ENCODE results near the gene LCTL. TPM values are rescaled to one million over a fixed set of nuclear protein-coding genes. Genes with fewer than 3 reads are reported as not detected.

LCTL gene
- polyA plus RNA-seq, 2 of the 4 experiments (the other 2 are of a cell fraction): not detected

GRCh38 chr15:66570842-66571478 lies 5.2 kb upstream of the LCTL start:
- no peak for FAIRE-seq
- DNase-seq (ENCODE audit: low read depth in 1 of 2, low spot score in 1 of 2): no peak
- no peak overlapping the region for H3K27ac ChIP-seq
- H3K4me2 ChIP-seq: no peak overlapping the region
- no peaks in the 10 kb centered on the region for H3K9me3 ChIP-seq
- 69% methylated on average over 6 of the region's 6 CpGs for WGBS (ENCODE audit: missing lambda C conversion rate)
- ChIA-PET CTCF (interaction anchor here (0.5 to 5.9 kb wide), 6 partner anchors 8 to 30 kb away, joined by 3 to 93 read pairs (median 3); no protein-coding TSS in a partner anchor), POLR2A (no interaction called here)
- H3K4me1 ChIP-seq: no peaks in the 10 kb centered on the region
- no peak for ATAC-seq
- H3K4me3 ChIP-seq: no peak overlapping the region
- no peak for TF ChIP-seq ATOH8 (CRISPR knock-in tag; IDR thresholded peaks at IDR 0.05; ENCODE audit: low read depth)
- TF ChIP-seq CEBPB (IDR thresholded peaks at IDR 0.05): no peak
- TF ChIP-seq CBX2 (IDR thresholded peaks at IDR 0.05; ENCODE audit: borderline replicate concordance, low read depth): no peak
- no peak for TF ChIP-seq HDAC2 (IDR thresholded peaks at IDR 0.05)
- TF ChIP-seq POLR2A (IDR thresholded peaks at IDR 0.05; ENCODE audit: low read length): no peak
- no peak for TF ChIP-seq GATA3 (IDR thresholded peaks at IDR 0.05; ENCODE audit: borderline replicate concordance)
- TF ChIP-seq EP300 (IDR thresholded peaks at IDR 0.05): no peak
- no peak for TF ChIP-seq CBX8 (IDR thresholded peaks at IDR 0.05)
- TF ChIP-seq RARB (CRISPR knock-in tag; IDR thresholded peaks at IDR 0.05): no peak
- no peak for TF ChIP-seq ZC3H11A (IDR thresholded peaks at IDR 0.05)
- no peak for TF ChIP-seq BCL3 (IDR thresholded peaks at IDR 0.05)
- TF ChIP-seq MYC (IDR thresholded peaks at IDR 0.05; ENCODE audit: borderline replicate concordance, low read length): no peak
- no peak for TF ChIP-seq SREBF2 (IDR thresholded peaks at IDR 0.05)
- TF ChIP-seq RNF2 (IDR thresholded peaks at IDR 0.05; ENCODE audit: borderline replicate concordance, low read depth): no peak
- no peak for TF ChIP-seq HOXB13 (CRISPR knock-in tag; IDR thresholded peaks at IDR 0.05; ENCODE audit: low read depth)
- no peak for TF ChIP-seq ESRRA (IDR thresholded peaks at IDR 0.05; ENCODE audit: borderline replicate concordance, low read length)
- no peak for TF ChIP-seq HMGXB4 (CRISPR knock-in tag; IDR thresholded peaks at IDR 0.05; ENCODE audit: borderline replicate concordance)

GRCh38 chr15:66570327-66570726 lies 4.5 kb upstream of the LCTL start:
- WGBS (ENCODE audit: missing lambda C conversion rate): 67% methylated on average over 3 of the region's 3 CpGs
- Histone ChIP-seq H3K9me3 (no peaks in the 10 kb centered on the region), H3K4me2 (no peak overlapping the region), H3K4me3 (no peak overlapping the region), H3K27ac (no peak overlapping the region), H3K4me1 (no peaks in the 10 kb centered on the region)
- DNase-seq (ENCODE audit: low read depth in 1 of 2, low spot score in 1 of 2): no peak
- POLR2A ChIA-PET: no interaction called here
- no peak for ATAC-seq
- no peak for TF ChIP-seq ZFP36 (IDR thresholded peaks at IDR 0.05; ENCODE audit: borderline replicate concordance, partially characterized antibody)
- no peak for TF ChIP-seq ESRRA (IDR thresholded peaks at IDR 0.05; ENCODE audit: borderline replicate concordance, low read length)
- no peak for TF ChIP-seq EP300 (IDR thresholded peaks at IDR 0.05)
- TF ChIP-seq NR3C1 (IDR thresholded peaks at IDR 0.05): no peak
- TF ChIP-seq HOXB5 (CRISPR knock-in tag; IDR thresholded peaks at IDR 0.05): no peak
- TF ChIP-seq MYC (IDR thresholded peaks at IDR 0.05; ENCODE audit: borderline replicate concordance, low read length): no peak
- TF ChIP-seq ZNF302 (CRISPR knock-in tag; IDR thresholded peaks at IDR 0.05): no peak
- TF ChIP-seq MAX (IDR thresholded peaks at IDR 0.05): no peak
- CTCF ChIA-PET: interaction anchor here (5.9 kb wide), 1 partner anchor 8 kb away, joined by 93 read pairs; no protein-coding TSS in a partner anchor
- FAIRE-seq: no peak
